Measurements from ENCODE around the gene SUB1.
"Not testable (repeated sequence)": the region's sequence is repeated elsewhere in the genome, so short reads cannot be mapped to it uniquely, and the experiment has no call there.

SUB1 gene

DNA sequence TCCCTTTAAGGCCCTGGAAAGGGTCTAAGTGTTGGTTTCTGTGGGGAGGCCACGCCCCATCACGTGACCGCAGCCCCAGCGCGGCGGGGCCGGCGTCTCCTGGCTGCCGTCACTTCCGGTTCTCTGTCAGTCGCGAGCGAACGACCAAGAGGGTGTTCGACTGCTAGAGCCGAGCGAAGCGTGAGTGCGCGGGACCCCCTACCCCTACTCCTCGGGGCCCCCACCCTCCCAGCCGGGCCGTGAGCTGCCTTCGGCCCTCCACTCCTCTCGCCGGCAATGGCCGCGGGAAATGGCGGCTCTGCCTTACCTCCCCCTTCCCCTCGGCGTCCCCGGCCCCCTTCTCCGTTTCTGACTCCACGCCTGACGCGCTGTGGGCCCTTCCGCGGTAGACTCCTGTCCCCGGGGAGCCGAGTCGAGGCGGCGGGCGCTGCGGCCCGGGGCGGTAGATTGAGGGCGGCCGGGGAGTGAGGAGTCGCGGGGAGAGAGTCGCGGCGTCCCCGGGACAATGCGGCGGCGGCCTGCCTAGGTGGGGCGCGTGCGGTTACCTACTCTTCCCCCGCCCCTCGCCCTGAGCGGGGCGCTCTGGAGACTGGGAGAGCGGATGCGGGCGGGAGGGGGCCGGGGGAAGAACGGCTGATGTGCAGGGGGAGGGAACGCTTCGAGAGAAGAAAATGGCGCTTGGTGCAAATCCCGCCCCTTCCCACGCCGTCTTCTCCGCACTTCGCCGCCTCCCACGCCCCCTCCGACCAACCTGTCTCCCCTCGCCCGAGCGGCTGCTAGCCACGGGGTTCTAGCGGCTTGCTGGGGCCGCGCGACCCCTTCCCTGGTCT, at the start of gene SUB1:
SUB1 (plus strand) TSS at position 112 of the 830 bp plus-strand sequence. CDS start 2,956 bp downstream, outside the sequence.
- peaks cover 64% of the 10 kb centered on the region for H3K4me1 Mint-ChIP-seq (ENCODE audit: low read depth)
- peak within 1 kb of the TSS; percentile 90 for H3K4me3 Mint-ChIP-seq
- intact Hi-C loops (cut with micrococcal nuclease): loop anchor here (1.0 to 2.0 kb wide), 2 partner anchors 96 to 143 kb away; no protein-coding TSS in a partner anchor
- H3K27me3 Mint-ChIP-seq: no peaks in the 10 kb centered on the region
- H3K27ac Mint-ChIP-seq: peak within 1 kb of the TSS; percentile 93
- peaks cover 4% of the 10 kb centered on the region for H3K9me3 Mint-ChIP-seq
- peaks cover 32% of the 10 kb centered on the region for H3K36me3 Mint-ChIP-seq (ENCODE audit: low read depth)

DNA sequence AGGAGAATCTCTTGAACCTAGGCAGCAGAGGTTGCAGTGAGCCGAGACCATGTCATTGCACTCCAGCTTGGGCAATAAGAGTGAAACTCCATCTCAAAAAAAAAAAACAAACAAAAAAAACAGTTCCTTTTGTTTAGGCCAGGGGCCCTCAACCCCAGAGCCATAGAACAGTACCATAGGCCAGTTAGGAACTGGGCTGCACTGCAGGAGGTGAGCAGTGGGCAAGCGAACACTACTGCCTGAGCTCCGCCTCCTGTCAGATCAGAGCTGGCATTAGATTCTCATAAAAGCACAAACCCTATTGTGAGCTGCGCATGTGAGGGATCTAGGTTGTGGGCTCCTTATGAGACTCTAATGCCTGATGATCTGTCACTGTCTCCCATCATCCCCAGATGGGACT, 49.1 kb upstream of the SUB1 start:
- Mint-ChIP-seq H3K27me3 (no peaks in the 10 kb centered on the region), H3K4me1 (ENCODE audit: low read depth) (peaks cover 72% of the 10 kb centered on the region), H3K9me3 (peaks cover 8% of the 10 kb centered on the region), H3K27ac (no peak overlapping the region), H3K36me3 (ENCODE audit: low read depth) (no peaks in the 10 kb centered on the region), H3K4me3 (no peak overlapping the region)
- intact Hi-C loops (cut with micrococcal nuclease): no loop called here

DNA sequence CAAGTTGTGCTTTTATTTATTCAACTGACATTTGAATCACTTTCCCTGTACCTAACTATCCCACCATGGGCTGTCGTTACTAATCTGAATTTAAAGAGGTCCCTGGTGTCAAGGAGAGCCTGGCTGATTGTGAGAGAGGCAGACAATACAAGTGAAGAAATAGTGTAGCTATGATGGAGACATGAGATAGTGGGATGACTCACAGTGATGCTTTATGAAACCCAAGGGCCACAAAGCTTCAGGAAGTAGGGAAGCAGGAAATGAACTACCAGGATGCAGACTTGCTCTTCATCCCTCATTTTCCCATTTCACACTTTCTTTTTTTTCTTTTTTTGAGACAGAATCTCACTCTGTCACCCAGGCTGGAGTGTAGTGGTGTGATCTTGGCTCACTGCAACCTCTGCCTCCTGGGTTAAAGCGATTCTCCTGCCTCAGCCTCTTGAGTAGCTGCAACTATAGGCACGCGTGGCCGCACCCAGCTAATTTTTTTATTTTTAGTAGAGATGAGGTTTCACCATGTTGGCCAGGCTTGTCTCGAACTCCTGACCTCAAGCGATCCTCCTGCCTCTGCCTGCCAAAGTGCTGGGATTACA, 47.8 kb upstream of the SUB1 start:
- H3K4me3 Mint-ChIP-seq; intact Hi-C loops (cut with micrococcal nuclease); H3K27ac Mint-ChIP-seq; H3K9me3 Mint-ChIP-seq; H3K36me3 Mint-ChIP-seq (ENCODE audit: low read depth); H3K27me3 Mint-ChIP-seq: not testable (repeated sequence)
- H3K4me1 Mint-ChIP-seq (ENCODE audit: low read depth): peaks cover 75% of the 10 kb centered on the region

DNA sequence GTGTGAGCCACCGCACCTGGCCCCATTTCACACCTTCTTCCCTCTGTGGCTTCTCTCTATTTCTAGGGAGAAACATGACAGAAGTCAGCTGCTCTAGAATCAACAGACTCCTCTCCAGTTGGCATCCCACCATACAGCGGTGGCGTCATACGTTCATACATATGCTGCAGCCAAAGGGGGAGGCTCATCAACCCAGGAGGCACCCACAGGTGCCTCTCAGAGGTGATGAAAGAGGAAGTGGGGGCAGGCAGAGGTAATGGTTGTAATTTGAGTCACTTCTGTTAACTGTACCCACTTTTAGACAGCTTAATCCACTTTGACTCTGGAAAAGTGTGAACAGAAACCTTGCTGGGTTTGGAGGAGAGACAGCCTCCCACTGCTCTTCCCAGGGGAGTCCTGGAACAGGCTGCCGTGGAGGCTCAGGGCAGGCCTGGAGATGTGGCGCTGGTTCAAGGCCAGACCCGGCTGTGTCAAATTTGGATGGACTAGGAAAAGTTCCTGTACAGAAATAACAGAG, 47.3 kb upstream of the SUB1 start:
- no peaks in the 10 kb centered on the region for H3K27me3 Mint-ChIP-seq
- no peak overlapping the region for H3K4me3 Mint-ChIP-seq
- no peaks in the 10 kb centered on the region for H3K36me3 Mint-ChIP-seq (ENCODE audit: low read depth)
- peaks cover 81% of the 10 kb centered on the region for H3K4me1 Mint-ChIP-seq (ENCODE audit: low read depth)
- peaks cover 8% of the 10 kb centered on the region for H3K9me3 Mint-ChIP-seq
- H3K27ac Mint-ChIP-seq: no peak overlapping the region
- intact Hi-C loops (cut with micrococcal nuclease): no loop called here

DNA sequence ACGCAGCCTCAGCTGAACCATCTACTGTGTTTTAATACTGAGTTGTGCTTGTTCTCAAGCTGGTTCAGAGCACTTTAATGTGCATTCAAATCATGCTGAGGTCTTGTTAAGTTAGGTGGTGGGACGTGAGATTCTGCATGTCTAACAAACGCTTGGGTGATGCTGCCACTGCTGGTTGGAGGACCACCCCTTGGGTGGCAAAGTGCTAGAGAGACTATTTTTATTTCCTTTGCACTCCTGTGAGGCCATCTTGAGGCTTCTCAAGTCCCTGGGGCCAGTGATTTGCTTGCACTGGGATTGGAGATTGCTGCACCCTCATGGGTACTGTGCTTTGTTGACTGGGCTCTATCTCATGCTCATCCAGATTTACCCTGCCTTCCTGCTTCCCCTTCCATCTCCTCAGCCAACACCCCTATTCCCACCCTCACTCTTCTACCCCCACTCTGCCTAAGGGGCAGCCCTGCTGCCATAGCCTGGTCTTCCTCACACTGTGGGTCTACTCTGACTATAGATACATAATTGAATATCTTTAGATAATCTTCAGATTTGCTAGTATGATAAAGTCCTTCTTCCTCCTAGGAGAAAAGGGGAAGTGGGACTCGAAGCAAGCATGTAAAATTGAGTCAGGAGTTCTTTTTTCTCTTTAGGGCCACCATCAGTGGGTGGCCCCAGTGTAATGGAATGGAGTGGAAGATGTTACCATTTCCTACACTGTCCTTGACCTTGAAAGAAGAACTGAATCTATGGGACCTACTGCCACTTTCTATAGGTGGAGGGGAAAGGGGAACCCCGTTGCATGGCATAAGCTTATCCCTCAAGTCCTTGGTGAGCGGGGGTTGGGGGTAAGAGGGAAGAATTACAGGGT, 45.1 kb upstream of the SUB1 start:
- no peaks in the 10 kb centered on the region for H3K36me3 Mint-ChIP-seq (ENCODE audit: low read depth)
- intact Hi-C loops (cut with micrococcal nuclease): loop anchor here (2.0 kb wide), 2 partner anchors 13 to 43 kb away; no protein-coding TSS in a partner anchor
- no peaks in the 10 kb centered on the region for H3K9me3 Mint-ChIP-seq
- peak overlapping the region; percentile 14 for H3K4me3 Mint-ChIP-seq
- peak overlapping the region; percentile 90 for H3K27ac Mint-ChIP-seq
- H3K4me1 Mint-ChIP-seq (ENCODE audit: low read depth): peaks cover 75% of the 10 kb centered on the region
- no peaks in the 10 kb centered on the region for H3K27me3 Mint-ChIP-seq

DNA sequence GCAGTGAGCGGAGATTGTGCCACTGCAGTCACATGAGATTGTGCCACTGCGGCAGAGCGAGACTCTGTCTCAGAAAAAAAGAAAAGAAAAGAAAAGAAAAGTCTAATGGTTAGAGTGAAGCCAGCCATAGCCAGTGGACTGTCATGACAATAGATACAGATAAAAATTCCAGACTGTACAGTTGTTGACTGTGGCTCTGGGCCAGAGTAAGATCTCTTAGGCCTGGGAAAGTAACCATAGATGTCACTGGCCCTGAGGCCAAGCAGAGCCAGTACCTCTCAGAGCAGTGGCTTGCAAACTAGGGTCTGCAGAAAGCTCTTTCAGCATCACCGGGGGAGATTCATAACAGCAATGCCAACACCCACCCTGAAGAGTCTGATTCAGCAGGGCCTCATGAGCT, 44.1 kb upstream of the SUB1 start:
- no peaks in the 10 kb centered on the region for H3K36me3 Mint-ChIP-seq (ENCODE audit: low read depth)
- H3K9me3 Mint-ChIP-seq: no peaks in the 10 kb centered on the region
- intact Hi-C loops (cut with micrococcal nuclease): loop anchor here (2.0 kb wide), 2 partner anchors 14 to 42 kb away; no protein-coding TSS in a partner anchor
- peak overlapping the region; percentile 90 for H3K27ac Mint-ChIP-seq
- no peak overlapping the region for H3K4me3 Mint-ChIP-seq
- H3K27me3 Mint-ChIP-seq: no peaks in the 10 kb centered on the region
- H3K4me1 Mint-ChIP-seq (ENCODE audit: low read depth): peaks cover 65% of the 10 kb centered on the region

DNA sequence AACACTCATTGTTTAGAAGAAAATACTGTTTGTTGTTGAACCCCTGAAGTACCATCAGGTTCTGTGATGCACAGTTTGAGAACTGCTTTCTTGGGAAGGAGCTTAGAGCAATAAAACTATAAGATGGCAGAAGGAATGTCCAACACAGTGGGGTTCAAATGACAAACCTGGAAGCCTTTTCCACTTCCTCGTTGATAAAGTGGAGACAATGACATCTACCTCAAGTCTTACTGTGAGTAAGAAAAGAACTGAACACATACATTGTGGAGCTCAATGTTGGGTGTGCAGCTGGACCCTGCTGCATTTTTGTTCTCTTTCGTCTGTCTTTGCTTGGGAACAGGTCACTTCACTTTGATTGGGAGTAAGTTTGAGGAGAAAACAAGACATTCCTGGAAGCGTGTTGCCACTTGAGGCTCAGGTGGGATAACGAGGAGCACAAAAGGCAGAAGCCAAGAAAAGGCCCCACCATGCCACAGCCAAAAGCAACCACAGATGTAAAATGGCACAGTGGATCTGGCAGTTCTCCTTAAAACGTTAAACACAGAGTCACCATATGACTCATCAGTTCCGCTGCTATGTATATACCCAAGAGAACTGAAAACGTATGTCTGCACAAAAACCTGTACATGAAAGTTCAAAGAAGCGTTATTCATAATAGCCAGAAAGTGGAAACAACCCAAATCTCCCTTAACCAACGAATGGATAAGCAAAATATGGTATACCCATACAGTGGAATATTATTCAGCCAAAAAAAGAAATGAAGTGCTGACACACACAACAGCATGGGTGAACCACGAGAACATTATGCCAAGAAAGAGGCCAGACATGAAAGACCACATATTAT, 42.9 kb upstream of the SUB1 start:
- peaks cover 55% of the 10 kb centered on the region for H3K4me1 Mint-ChIP-seq (ENCODE audit: low read depth)
- intact Hi-C loops (cut with micrococcal nuclease): no loop called here
- H3K27me3 Mint-ChIP-seq: no peaks in the 10 kb centered on the region

DNA sequence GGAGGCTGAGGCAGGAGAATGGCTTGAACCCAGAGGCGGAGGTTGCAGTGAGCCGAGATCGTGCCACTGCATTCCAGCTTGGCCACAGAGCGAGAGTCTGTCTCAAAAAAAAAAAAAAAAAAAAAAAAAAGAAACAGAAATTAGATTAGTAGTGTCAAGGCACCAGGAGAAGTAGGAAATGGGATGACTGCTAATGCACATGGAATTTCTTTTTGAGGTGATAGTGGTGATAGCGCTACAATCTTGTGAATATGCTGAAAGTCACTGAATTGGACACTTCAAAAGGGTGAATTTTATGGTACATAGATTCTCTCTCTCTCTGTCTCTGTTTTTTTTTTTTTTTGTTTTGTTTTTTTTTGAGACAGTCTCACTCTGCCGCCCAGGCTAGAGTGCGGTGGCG, 42.1 kb upstream of the SUB1 start:
- intact Hi-C loops (cut with micrococcal nuclease): no loop called here
- no peak overlapping the region for H3K4me3 Mint-ChIP-seq
- no peaks in the 10 kb centered on the region for H3K9me3 Mint-ChIP-seq
- no peaks in the 10 kb centered on the region for H3K36me3 Mint-ChIP-seq (ENCODE audit: low read depth)
- peaks cover 47% of the 10 kb centered on the region for H3K4me1 Mint-ChIP-seq (ENCODE audit: low read depth)
- H3K27me3 Mint-ChIP-seq: no peaks in the 10 kb centered on the region
- H3K27ac Mint-ChIP-seq: peak overlapping the region; percentile 84

More for the DNA sequence above, 42.9 kb upstream of the SUB1 start:
- H3K27ac Mint-ChIP-seq: peak overlapping the region; percentile 84
- no peaks in the 10 kb centered on the region for H3K9me3 Mint-ChIP-seq
- H3K36me3 Mint-ChIP-seq (ENCODE audit: low read depth): no peaks in the 10 kb centered on the region
- H3K4me3 Mint-ChIP-seq: no peak overlapping the region

DNA sequence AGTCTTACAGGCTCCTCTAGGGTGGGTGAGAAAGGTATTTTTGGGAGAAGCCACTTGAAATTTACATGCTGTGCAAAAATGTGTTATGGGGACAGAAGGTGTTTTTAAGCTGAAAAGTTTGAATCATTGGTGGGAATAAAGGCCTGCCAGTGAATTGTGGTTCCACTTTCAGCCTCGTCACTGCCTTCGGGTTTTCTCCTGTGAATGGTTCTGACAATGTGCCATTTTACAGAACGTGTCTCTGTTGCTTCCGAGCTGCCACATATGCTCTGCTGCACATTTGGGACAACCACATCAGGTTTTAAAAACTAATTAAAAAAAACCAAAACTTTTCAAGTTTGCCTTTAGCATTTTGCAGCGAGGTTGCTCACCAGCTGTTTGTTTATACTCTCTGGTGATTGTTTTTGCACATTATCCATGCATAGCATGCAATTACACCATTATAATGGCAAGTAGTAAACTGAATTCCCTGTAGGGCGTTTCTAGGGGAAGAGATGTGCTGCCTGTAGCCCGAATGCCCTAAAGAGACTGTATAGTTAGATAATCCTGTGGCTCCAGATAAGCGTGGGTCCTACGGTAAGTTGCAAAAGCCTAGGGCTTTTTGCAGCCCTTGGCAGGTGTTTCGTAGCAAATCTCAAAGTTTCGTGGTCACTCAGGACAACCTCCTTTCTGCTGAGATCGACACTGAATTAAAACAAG, 40.1 kb upstream of the SUB1 start:
- intact Hi-C loops (cut with micrococcal nuclease): no loop called here
- Mint-ChIP-seq H3K27ac (no peak overlapping the region), H3K4me3 (no peak overlapping the region), H3K27me3 (no peaks in the 10 kb centered on the region), H3K9me3 (peaks cover under 1% of the 10 kb centered on the region), H3K4me1 (ENCODE audit: low read depth) (peaks cover 36% of the 10 kb centered on the region), H3K36me3 (ENCODE audit: low read depth) (no peaks in the 10 kb centered on the region)

DNA sequence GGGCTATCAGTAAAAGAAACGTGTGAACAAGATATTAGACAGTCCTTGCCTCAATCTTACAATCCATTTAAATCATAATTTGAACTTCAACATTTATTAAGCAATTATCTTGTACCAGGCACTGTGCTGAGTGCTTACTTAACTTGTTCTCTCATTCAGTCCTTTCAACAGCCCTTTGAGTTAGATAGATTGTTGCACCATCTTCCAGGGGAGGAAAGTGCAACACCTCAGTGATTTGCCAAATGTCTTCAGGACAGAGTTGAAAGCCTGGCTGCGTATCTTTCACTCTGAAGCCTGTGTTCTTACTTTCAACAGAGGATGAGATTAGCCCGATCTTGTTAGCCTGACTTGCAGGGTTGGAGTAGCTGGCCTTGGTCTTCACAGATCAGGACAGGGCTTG, 34.2 kb upstream of the SUB1 start:
- intact Hi-C loops (cut with micrococcal nuclease): no loop called here
- no peaks in the 10 kb centered on the region for H3K36me3 Mint-ChIP-seq (ENCODE audit: low read depth)
- no peak overlapping the region for H3K4me3 Mint-ChIP-seq
- peaks cover 37% of the 10 kb centered on the region for H3K4me1 Mint-ChIP-seq (ENCODE audit: low read depth)
- H3K27ac Mint-ChIP-seq: no peak overlapping the region
- no peaks in the 10 kb centered on the region for H3K27me3 Mint-ChIP-seq
- peaks cover 16% of the 10 kb centered on the region for H3K9me3 Mint-ChIP-seq

DNA sequence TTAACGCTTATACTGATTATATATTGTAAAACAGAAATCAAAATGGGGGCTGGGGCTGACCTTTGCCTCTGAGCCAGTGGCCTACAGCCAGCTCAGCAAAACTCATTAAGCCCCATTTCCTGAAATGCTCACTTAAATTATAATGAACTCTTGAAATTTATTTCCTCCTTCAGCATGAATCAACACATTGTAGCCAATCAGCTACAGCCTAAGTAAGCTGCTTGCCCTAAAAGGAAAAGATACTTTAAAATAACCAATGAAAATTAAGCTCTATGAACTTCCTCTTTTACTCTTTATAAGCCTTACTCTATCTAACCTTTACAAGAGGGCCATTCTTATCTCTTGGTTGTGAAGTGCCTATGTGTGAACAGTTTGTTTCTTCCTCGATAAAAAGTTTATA, 33.5 kb upstream of the SUB1 start:
- Mint-ChIP-seq H3K4me1 (ENCODE audit: low read depth) (peaks cover 37% of the 10 kb centered on the region), H3K36me3 (ENCODE audit: low read depth) (no peaks in the 10 kb centered on the region), H3K27ac (no peak overlapping the region), H3K9me3 (peaks cover 16% of the 10 kb centered on the region), H3K27me3 (no peaks in the 10 kb centered on the region), H3K4me3 (no peak overlapping the region)
- intact Hi-C loops (cut with micrococcal nuclease): no loop called here

DNA sequence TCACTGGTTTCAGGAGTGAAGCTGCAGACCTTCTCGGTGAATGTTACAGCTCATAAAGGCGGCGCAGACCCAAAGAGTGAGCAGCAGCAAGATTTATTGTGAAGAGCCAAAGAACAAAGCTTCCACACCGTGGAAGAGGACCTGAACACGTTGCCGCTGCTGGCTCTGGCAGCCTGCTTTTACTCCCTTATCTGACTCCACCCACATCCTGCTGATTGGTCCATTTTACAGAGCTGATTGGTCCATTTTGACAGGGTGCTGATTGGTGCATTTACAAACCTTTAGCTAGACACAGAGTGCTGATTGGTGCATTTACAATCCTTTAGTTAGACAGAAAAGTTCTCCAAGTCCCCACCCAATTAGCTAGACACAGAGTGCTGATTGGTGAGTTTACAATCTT, 32.9 kb upstream of the SUB1 start:
- intact Hi-C loops (cut with micrococcal nuclease); H3K27ac Mint-ChIP-seq; H3K36me3 Mint-ChIP-seq (ENCODE audit: low read depth); H3K27me3 Mint-ChIP-seq; H3K4me3 Mint-ChIP-seq: not testable (repeated sequence)
- Mint-ChIP-seq H3K4me1 (ENCODE audit: low read depth) (peaks cover 37% of the 10 kb centered on the region), H3K9me3 (peaks cover 16% of the 10 kb centered on the region)

All from dendritic cell treated with granulocyte-macrophage colony-stimulating factor and Interleukin-4, amounts not matched to agents 40 ng/mL and 50 ng/mL, for 4 days (primary cell).